Measurements from ENCODE around the gene ARHGEF17.

Gene ARHGEF17

DNA sequence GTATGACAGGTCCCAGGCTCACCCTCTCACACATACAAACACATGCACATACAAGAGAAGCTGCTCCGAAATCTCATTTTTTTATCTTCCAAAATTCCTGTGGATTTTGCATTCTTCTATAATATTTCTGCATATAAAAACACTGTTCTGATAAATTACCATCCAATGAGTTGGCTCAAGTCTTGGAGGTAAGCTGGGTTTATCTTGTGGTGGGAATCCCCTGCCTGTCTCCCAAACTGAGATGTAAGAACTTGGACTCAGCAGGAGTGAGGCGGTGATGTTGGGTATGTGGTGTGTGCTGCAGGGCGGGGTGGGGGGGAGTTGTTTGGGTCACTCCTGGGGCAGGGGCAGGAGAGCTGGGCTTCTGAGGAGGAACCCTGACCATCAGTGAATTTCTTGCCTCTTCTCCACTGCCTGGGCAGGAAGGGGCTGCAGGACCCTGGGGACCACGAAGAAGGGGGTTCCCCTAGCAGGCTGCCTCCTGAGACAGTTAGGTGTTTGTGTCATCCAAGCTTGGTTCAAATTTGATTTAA lies 42.7 kb upstream of the ARHGEF17 start:
- DNase-seq (ENCODE audit: extremely low spot score) = no peak
- ChIA-PET POLR2A (no interaction called here), CTCF (interaction anchor here (0.8 kb wide), 1 partner anchor 13 kb away, joined by 3 read pairs; no protein-coding TSS in a partner anchor)
- TF ChIP-seq FOXM1 (IDR thresholded peaks at IDR 0.05; ENCODE audit: borderline replicate concordance) = no peak
- TF ChIP-seq SUZ12 (IDR thresholded peaks at IDR 0.05) = no peak
- no peak for TF ChIP-seq NFRKB (IDR thresholded peaks at IDR 0.05)
- no peak for TF ChIP-seq ZNF384 (IDR thresholded peaks at IDR 0.05)
- no peak for TF ChIP-seq FOXA1 (IDR thresholded peaks at IDR 0.05)

DNA sequence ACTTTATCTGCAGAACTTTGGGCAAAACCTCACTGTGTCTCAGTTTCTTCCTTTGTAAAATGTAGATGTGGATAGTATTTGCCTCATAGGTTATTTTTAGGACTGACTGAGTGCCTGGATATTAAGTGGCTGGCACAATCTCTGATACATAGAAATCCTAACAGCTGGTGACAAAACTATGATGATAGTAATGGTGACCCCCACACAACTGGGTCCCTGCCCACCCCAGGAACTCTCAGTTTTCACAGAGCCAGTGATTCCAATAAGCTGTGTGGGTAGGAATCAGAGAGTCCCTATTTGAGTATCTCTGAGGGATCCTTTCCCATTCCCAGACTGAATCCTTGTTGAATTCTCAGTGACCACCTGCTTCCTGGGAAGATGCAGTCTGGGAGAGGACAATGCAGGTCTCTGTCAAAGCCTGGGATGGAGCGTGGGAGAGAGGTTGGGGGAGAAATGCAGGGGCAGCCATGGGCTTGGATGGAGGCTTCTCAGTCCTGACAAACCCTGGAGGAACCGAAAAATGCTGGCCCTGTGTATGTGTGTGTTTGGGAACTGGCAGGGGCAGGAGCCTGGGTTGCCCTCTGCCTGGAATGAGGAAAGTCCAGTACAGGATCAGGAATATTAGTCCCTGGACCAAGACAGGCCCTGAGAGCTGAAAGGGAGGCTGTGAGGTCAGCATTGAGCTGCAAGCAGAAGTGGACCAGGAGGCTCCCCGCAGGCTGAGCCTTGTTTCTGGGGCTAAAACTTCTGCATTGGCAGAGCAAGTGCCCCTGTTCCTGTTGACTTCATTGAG lies 42.0 kb upstream of the ARHGEF17 start:
- no peak for DNase-seq (ENCODE audit: extremely low spot score)
- TF ChIP-seq ZNF384 (IDR thresholded peaks at IDR 0.05) = no peak
- TF ChIP-seq FOXA1 (IDR thresholded peaks at IDR 0.05) = no peak
- TF ChIP-seq L3MBTL2 (conservative IDR thresholded peaks at IDR 0.05) = no peak
- TF ChIP-seq TARDBP (IDR thresholded peaks at IDR 0.05) = no peak
- no peak for TF ChIP-seq HDGF (IDR thresholded peaks at IDR 0.05; ENCODE audit: borderline replicate concordance)
- no peak for TF ChIP-seq FOXK2 (IDR thresholded peaks at IDR 0.05)
- TF ChIP-seq, protein P1, sequence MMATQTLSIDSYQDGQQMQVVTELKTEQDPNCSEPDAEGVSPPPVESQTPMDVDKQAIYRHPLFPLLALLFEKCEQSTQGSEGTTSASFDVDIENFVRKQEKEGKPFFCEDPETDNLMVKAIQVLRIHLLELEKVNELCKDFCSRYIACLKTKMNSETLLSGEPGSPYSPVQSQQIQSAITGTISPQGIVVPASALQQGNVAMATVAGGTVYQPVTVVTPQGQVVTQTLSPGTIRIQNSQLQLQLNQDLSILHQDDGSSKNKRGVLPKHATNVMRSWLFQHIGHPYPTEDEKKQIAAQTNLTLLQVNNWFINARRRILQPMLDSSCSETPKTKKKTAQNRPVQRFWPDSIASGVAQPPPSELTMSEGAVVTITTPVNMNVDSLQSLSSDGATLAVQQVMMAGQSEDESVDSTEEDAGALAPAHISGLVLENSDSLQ (IDR thresholded peaks at IDR 0.05) = no peak
- no peak for TF ChIP-seq ELF4 (IDR thresholded peaks at IDR 0.05)
- TF ChIP-seq SP1 (IDR thresholded peaks at IDR 0.05) = no peak
- TF ChIP-seq FOXM1 (IDR thresholded peaks at IDR 0.05; ENCODE audit: borderline replicate concordance) = no peak
- TF ChIP-seq CTBP1 (IDR thresholded peaks at IDR 0.05; ENCODE audit: borderline replicate concordance) = no peak
- no peak for TF ChIP-seq BHLHE40 (IDR thresholded peaks at IDR 0.05; ENCODE audit: borderline replicate concordance)
- TF ChIP-seq LEF1 (IDR thresholded peaks at IDR 0.05; ENCODE audit: borderline replicate concordance) = no peak
- TF ChIP-seq ARNT (IDR thresholded peaks at IDR 0.05) = no peak
- TF ChIP-seq SUZ12 (IDR thresholded peaks at IDR 0.05) = no peak
- no peak for TF ChIP-seq NFRKB (IDR thresholded peaks at IDR 0.05)
- ChIA-PET POLR2A (no interaction called here), CTCF (interaction anchor here (0.8 kb wide), 1 partner anchor 12 kb away, joined by 3 read pairs; no protein-coding TSS in a partner anchor)

DNA sequence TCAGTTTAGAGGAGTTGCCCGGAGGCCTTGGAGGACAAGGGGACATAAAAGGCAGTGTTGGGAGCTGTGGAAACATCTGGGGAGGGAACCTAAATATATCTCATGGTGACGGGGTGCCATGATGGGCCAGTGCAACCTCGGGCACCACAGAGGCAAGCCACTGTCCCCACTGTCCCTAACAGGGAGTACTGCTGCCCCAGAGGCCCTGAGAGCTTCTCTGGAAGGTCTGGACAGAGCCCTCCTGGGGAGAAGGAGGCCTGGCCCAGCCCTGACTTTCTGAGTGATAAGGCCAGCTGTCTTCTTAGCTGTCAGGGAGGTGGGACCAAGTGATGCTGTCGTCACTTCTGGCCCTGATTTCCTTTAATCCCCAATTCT lies 41.4 kb upstream of the ARHGEF17 start:
- DNase-seq (ENCODE audit: extremely low spot score) = no peak
- CTCF ChIA-PET = no interaction called here
- TF ChIP-seq L3MBTL2 (conservative IDR thresholded peaks at IDR 0.05) (no peak), ZNF384 (IDR thresholded peaks at IDR 0.05) (no peak), SP1 (IDR thresholded peaks at IDR 0.05) (no peak), SUZ12 (IDR thresholded peaks at IDR 0.05) (no peak)
- POLR2A ChIA-PET = interaction anchor here (0.7 kb wide), 1 partner anchor 9 kb away, joined by 4 read pairs; no protein-coding TSS in a partner anchor

DNA sequence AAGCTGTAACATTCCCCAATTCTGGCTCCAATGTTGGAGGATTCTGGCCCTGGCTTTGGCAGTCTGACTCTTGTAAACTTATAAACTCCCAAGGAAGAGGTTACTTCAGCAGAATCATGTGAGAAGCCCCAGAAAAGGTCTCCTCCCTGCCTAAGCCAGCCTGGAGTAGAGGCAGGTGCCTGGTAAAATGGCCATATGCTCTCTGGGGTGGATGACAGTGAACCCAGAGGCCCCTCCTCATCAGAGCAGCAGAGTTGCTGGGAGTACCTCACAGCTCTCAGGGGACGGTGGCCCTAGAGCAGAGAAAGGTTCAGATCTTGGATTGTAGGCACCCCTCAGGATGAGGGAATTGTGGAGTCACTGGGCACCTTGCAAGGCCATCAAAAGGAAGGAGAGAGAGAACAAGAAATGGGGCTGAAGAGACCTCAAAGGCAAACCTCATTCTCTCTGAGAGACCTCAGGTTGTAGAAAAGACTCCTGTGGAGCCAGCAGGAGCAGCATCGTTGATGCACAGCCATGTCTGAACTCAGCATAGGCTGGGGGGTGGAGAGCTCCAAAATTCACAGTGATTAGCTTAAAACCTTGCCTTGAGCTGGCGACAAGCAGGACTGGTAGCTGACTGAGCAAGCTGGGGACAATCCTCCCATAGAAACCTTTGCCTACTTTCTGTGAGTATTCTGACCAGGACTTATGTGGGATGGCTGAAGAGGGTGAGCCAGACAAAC lies 40.8 kb upstream of the ARHGEF17 start:
- no peak for DNase-seq (ENCODE audit: extremely low spot score)
- TF ChIP-seq SP1 (IDR thresholded peaks at IDR 0.05) = no peak
- TF ChIP-seq HDGF (IDR thresholded peaks at IDR 0.05; ENCODE audit: borderline replicate concordance) = no peak
- TF ChIP-seq SUZ12 (IDR thresholded peaks at IDR 0.05) = no peak
- TF ChIP-seq NFRKB (IDR thresholded peaks at IDR 0.05) = no peak
- TF ChIP-seq TARDBP (IDR thresholded peaks at IDR 0.05) = no peak
- TF ChIP-seq ZNF384 (IDR thresholded peaks at IDR 0.05) = no peak
- no peak for TF ChIP-seq ELF4 (IDR thresholded peaks at IDR 0.05)
- TF ChIP-seq ARNT (IDR thresholded peaks at IDR 0.05) = no peak
- TF ChIP-seq FOXM1 (IDR thresholded peaks at IDR 0.05; ENCODE audit: borderline replicate concordance) = no peak
- TF ChIP-seq BHLHE40 (IDR thresholded peaks at IDR 0.05; ENCODE audit: borderline replicate concordance) = no peak
- TF ChIP-seq FOXK2 (IDR thresholded peaks at IDR 0.05) = no peak
- TF ChIP-seq CTBP1 (IDR thresholded peaks at IDR 0.05; ENCODE audit: borderline replicate concordance) = no peak
- no peak for TF ChIP-seq LEF1 (IDR thresholded peaks at IDR 0.05; ENCODE audit: borderline replicate concordance)
- TF ChIP-seq, protein P1 (IDR thresholded peaks at IDR 0.05) = no peak
- no peak for TF ChIP-seq FOXA1 (IDR thresholded peaks at IDR 0.05)
- POLR2A ChIA-PET = interaction anchor here (0.7 kb wide), 1 partner anchor 10 kb away, joined by 4 read pairs; no protein-coding TSS in a partner anchor
- CTCF ChIA-PET = interaction anchor here (0.7 kb wide), 1 partner anchor 40 kb away, joined by 3 read pairs; no protein-coding TSS in a partner anchor

DNA sequence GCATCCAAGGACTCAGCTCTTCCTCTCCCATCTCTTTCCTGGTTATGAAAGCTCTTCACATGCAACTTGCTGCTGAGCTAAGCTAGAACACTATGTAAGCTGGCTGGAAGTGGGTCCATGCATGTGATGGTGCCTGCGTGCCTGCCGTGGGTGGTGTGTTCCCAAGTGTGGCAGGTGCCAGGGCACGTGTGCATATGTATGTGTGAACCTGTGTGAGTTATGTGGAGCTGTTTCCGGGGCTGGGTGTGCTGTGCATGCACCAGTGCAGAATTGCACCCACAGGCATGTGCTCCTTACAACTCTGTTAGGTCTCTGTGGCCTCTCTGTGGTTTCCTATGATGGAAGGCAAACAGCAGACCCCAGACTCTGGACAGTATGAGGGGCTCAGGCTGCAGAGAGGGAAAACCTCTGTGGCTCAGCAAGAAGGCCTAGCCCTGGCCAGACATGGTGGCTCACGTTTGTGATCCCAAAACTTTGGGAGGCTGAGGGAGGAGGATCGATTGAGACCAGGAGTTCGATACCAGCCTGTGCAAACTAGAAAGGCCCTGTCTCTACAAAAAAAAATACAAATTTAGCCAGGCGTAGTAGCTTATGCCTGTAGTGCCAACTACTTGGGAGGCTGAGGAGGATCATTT lies 40.1 kb upstream of the ARHGEF17 start:
- POLR2A ChIA-PET = no interaction called here
- CTCF ChIA-PET = interaction anchor here (0.7 to 1.8 kb wide), 2 partner anchors 21 to 39 kb away, joined by 3 to 5 read pairs; no protein-coding TSS in a partner anchor
- no peak for DNase-seq (ENCODE audit: extremely low spot score)
- TF ChIP-seq HDGF (IDR thresholded peaks at IDR 0.05; ENCODE audit: borderline replicate concordance) = no peak

DNA sequence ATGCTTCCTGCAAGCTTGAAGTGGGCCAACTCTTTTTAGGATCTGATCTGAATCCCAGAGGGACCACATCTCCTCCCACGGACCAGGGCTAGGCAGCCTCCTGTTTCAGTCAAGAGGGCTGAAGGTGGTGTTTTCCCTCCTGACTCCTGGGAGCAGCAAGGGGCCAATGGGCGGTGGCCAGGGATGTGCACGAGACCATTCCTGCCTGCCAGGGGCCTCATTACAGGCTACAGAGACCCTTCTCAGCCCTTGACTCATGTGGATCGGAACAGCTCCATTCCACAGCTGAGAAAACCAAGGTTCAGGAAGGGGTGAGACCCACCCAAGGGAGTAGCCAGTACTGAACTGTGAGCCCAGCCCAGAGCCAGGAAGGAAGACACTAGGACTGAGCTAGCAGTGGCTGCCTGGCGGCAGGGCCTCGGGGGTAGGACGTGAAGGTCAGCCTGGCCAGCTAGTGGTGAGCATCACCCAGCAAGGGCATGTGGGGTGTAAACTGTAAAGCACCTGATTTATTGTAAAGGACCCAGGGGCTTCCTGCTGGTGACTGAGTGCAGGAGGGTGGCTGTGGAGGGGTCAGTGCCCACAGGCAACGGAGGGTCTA lies 39.3 kb upstream of the ARHGEF17 start:
- CTCF ChIA-PET = interaction anchor here (1.8 kb wide), 1 partner anchor 20 kb away, joined by 5 read pairs; no protein-coding TSS in a partner anchor
- DNase-seq (ENCODE audit: extremely low spot score) = no peak
- POLR2A ChIA-PET = no interaction called here
- no peak for TF ChIP-seq L3MBTL2 (conservative IDR thresholded peaks at IDR 0.05)
- no peak for TF ChIP-seq SUZ12 (IDR thresholded peaks at IDR 0.05)
- TF ChIP-seq FOXA1 (IDR thresholded peaks at IDR 0.05) = no peak
- no peak for TF ChIP-seq FOXM1 (IDR thresholded peaks at IDR 0.05; ENCODE audit: borderline replicate concordance)
- no peak for TF ChIP-seq FOXK2 (IDR thresholded peaks at IDR 0.05)
- TF ChIP-seq SP1 (IDR thresholded peaks at IDR 0.05) = no peak
- TF ChIP-seq ZNF384 (IDR thresholded peaks at IDR 0.05) = no peak
- TF ChIP-seq ELF4 (IDR thresholded peaks at IDR 0.05) = no peak
- no peak for TF ChIP-seq BHLHE40 (IDR thresholded peaks at IDR 0.05; ENCODE audit: borderline replicate concordance)
- no peak for TF ChIP-seq HDGF (IDR thresholded peaks at IDR 0.05; ENCODE audit: borderline replicate concordance)
- no peak for TF ChIP-seq NFRKB (IDR thresholded peaks at IDR 0.05)
- no peak for TF ChIP-seq LEF1 (IDR thresholded peaks at IDR 0.05; ENCODE audit: borderline replicate concordance)
- TF ChIP-seq, protein P1 (IDR thresholded peaks at IDR 0.05) = no peak
- TF ChIP-seq TARDBP (IDR thresholded peaks at IDR 0.05) = no peak
- TF ChIP-seq CTBP1 (IDR thresholded peaks at IDR 0.05; ENCODE audit: borderline replicate concordance) = no peak
- TF ChIP-seq ARNT (IDR thresholded peaks at IDR 0.05) = no peak
